Esophagus (tissue), 2 donors: ENCODE data around the gene LOXHD1. TPM values are rescaled to one million over a fixed set of nuclear protein-coding genes. Genes with fewer than 3 reads are reported as not detected.
A peak's percentile ranks its signal among the peaks of the same experiment; 100 is the strongest.

Experiments
- H3K27ac ChIP-seq, 2 donors: one replicate each; pipeline ENCODE4 v1.5.1; 2013; ENCODE audit warnings: low read depth in 2 of 2, mild to moderate bottlenecking in 2 of 2, inconsistent platforms in 1 of 2, low read length in 1 of 2, moderate library complexity in 1 of 2
- H3K27me3 ChIP-seq, 2 donors: one replicate each; pipeline ENCODE4 v1.6.1; 2013; ENCODE audit warnings: low read length in 2 of 2, control low read depth in 1 of 2, mild to moderate bottlenecking in 1 of 2; ENCODE audit not compliant: insufficient read depth in 2 of 2, control insufficient read depth in 1 of 2
- H3K36me3 ChIP-seq, 2 donors: one replicate each; pipeline ENCODE4 v1.6.1; 2013; ENCODE audit warnings: low read length in 1 of 2; ENCODE audit not compliant: control insufficient read depth in 2 of 2, insufficient read depth in 2 of 2
- H3K4me1 ChIP-seq, 2 donors: one replicate each; pipeline ENCODE4 v1.6.1; 2013; ENCODE audit warnings: low read length in 1 of 2; ENCODE audit not compliant: control insufficient read depth in 2 of 2, insufficient read depth in 2 of 2
- H3K4me3 ChIP-seq, 2 donors: one replicate each; pipeline ENCODE4 v1.5.1; 2013; ENCODE audit warnings: low read length in 2 of 2, mild to moderate bottlenecking in 2 of 2, low read depth in 1 of 2, moderate library complexity in 1 of 2
- H3K9me3 ChIP-seq, 2 donors: one replicate each; pipeline ENCODE4 v1.6.1; 2013; ENCODE audit warnings: mild to moderate bottlenecking in 2 of 2, low read depth in 1 of 2, low read length in 1 of 2, moderate library complexity in 1 of 2; ENCODE audit not compliant: control insufficient read depth in 2 of 2, insufficient read depth in 1 of 2
- WGBS, 2 donors: extraction: QIAGEN DNeasy Blood & Tissue Kit; methylation state at CpG; one replicate each; pipeline ENCODE4 v1.1.7; 2013; 5-methylcytosine and 5-hydroxymethylcytosine counted together
- polyA plus RNA-seq, 2 donors: library from polyadenylated mRNA; stranded (reverse); fragments of 200-250 nt; gene quantifications; one replicate each; pipeline ENCODE4 v1.2.3, GENCODE V29; 2013
- donor health status: healthy with polysubstance abuse.
- donor health status: Bipolar disorder and iron deficiency.

LOXHD1 gene
- polyA plus RNA-seq, 2 donors, result 0.02 to 0.04 TPM

DNA sequence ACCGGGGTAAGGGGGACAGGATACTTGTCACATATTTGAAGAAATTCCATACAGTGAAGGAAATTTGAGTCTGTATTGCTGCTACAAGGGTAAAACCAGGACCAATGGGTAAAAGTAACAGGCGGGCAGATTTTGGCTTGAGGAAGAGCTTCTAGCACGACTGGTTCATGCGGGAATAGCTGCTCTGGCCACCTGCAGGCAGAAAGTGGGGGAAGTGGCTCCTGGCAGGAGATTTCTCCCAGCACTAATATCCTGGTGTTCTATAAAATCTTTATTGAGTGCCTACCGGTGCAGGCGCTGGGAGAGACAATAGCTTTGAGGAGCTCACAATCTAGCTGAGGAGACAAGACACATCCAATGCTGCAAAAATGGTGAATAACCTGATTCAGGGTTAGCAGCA lies 198.5 kb downstream of the LOXHD1 start:
- no peak overlapping the region for H3K27ac ChIP-seq
- peaks cover 0 to 4% of the 10 kb centered on the region in 2 donors for H3K36me3 ChIP-seq
- H3K4me1 ChIP-seq, result no peaks in the 10 kb centered on the region
- no peaks in the 10 kb centered on the region for H3K9me3 ChIP-seq
- no peak overlapping the region for H3K4me3 ChIP-seq
- 74 to 79% methylated on average over 6 of the region's 6 CpGs for WGBS, 2 donors
- no peaks in the 10 kb centered on the region for H3K27me3 ChIP-seq

DNA sequence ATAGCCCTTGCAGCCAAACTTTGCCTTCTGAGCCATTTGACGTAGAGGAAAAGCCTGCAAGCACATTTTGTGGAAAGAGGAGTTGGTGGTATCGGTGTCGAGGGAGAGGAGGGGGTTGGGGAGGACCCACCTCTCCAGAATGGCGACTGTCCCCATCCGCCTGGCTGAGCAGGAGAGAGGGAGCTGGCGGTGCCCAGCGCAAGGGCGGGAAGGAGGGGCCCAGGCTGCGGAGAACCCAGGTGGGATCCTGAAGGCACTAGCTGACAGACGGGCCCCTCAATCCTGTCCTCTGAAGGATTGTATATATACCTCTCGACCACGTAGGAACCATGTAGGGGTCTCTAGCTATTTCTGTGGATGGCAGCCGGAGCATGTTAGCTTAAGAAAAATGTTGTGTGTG lies 200.3 kb downstream of the LOXHD1 start:
- no peaks in the 10 kb centered on the region for H3K9me3 ChIP-seq
- H3K27me3 ChIP-seq, result no peaks in the 10 kb centered on the region
- H3K4me3 ChIP-seq, result no peak overlapping the region
- no peaks in the 10 kb centered on the region for H3K4me1 ChIP-seq
- 95 to 96% methylated on average over 13 of the region's 13 CpGs for WGBS, 2 donors
- peaks cover 0 to 4% of the 10 kb centered on the region in 2 donors for H3K36me3 ChIP-seq
- H3K27ac ChIP-seq, result no peak overlapping the region

DNA sequence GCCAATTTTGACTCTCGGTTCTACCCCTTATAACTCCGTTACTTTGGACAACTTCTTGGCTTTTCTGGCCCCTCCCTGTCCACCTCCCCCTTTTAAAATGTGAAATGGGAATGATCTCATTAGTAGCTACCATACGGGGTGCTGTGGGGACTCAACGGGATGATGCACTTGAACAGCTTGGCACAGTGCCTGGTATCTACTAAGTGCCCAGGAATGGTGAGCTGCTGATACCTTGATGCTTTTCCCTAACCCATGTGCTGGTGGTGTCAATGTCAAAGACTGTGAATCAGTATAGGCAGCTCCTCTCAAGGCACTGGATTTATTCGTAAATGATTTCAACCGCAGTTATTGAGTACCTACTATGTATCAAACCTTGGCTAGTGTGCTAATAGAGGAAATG lies 204.2 kb downstream of the LOXHD1 start:
- WGBS, 2 donors, result 84 to 85% methylated on average over 6 of the region's 6 CpGs
- no peak overlapping the region for H3K4me3 ChIP-seq
- peaks cover 0 to 4% of the 10 kb centered on the region in 2 donors for H3K36me3 ChIP-seq
- H3K27me3 ChIP-seq, result no peaks in the 10 kb centered on the region
- no peak overlapping the region for H3K27ac ChIP-seq
- H3K4me1 ChIP-seq, result peaks cover 0 to 6% of the 10 kb centered on the region in 2 donors
- peaks cover 0 to 3% of the 10 kb centered on the region in 2 donors for H3K9me3 ChIP-seq

DNA sequence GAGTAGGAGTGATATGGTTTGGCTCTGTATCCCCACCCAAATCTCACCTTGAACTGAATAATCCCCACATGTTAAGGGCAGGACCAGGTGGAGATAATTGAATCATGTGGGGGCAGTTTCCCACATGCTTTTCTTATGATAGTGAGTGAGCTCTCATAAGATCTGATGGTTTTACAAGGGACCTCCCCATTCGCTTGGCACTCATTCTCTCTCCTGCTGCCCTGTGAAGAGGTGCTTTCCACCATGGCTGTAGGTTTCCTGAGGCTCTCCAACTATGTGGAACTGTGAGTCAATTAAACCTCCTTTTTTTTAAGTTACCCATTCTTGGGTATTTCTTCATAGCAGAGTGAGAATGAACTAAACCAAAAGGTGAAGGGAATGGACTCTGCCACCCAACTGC lies 207.5 kb downstream of the LOXHD1 start:
- Histone ChIP-seq H3K9me3 (peaks cover 0 to 3% of the 10 kb centered on the region in 2 donors), H3K27ac (no peak overlapping the region), H3K27me3 (no peaks in the 10 kb centered on the region), H3K4me1 (peaks cover 0 to 6% of the 10 kb centered on the region in 2 donors), H3K36me3 (no peaks in the 10 kb centered on the region), H3K4me3 (no peak overlapping the region)
- 0 to 25% methylated on average over 1 of the region's 1 CpG for WGBS, 2 donors

DNA sequence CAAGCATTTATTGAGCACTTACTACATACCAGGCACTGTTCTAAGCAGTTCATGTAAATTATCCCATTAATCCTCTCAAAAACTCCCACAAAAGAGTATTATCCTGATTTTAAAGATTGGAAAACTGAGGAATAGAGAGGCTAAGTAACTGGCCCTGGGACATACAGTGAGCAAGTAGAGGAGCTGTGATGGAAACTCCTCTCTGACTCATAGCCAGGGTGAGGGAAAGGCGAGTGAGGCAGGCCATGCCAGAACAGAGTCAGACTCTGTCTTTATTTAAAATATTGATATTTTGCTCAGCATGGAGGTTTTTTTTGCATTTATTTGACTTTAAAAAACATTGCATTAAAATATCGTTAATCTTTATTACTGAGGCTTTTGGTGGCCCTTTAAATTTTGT lies 208.0 kb downstream of the LOXHD1 start:
- WGBS, 2 donors, result 81 to 83% methylated on average over 2 of the region's 2 CpGs
- Histone ChIP-seq H3K27ac (no peak overlapping the region), H3K4me3 (no peak overlapping the region), H3K4me1 (peaks cover 0 to 6% of the 10 kb centered on the region in 2 donors), H3K36me3 (no peaks in the 10 kb centered on the region), H3K27me3 (no peaks in the 10 kb centered on the region), H3K9me3 (peaks cover 0 to 3% of the 10 kb centered on the region in 2 donors)

DNA sequence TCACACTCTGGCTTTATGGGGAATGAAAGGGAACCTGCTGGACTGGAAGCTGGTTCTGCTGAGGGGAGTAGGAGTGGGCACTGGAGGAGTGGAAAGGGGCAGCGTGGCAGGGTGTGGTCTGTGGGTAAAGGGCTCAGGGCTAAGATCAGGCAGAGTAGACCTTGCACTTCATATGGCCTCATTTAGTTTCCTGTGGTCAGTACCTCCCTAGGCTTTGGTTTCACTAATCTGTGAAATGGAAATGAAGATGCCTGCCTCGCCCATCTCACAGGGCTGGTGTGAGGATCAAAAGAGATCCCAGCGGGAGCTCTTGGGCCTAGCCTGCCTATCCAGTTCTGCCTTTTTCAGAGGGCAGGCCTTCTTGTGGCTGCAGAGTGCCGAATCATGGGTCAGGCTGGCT lies 208.7 kb downstream of the LOXHD1 start:
- H3K36me3 ChIP-seq, result no peaks in the 10 kb centered on the region
- peaks cover 0 to 3% of the 10 kb centered on the region in 2 donors for H3K9me3 ChIP-seq
- peak overlapping the region in 1 of 2 donors; percentile 13 for H3K27ac ChIP-seq
- no peak overlapping the region for H3K4me3 ChIP-seq
- H3K4me1 ChIP-seq, result peaks cover 0 to 6% of the 10 kb centered on the region in 2 donors
- no peaks in the 10 kb centered on the region for H3K27me3 ChIP-seq
- WGBS, 2 donors, result 68% methylated on average over 4 of the region's 4 CpGs

DNA sequence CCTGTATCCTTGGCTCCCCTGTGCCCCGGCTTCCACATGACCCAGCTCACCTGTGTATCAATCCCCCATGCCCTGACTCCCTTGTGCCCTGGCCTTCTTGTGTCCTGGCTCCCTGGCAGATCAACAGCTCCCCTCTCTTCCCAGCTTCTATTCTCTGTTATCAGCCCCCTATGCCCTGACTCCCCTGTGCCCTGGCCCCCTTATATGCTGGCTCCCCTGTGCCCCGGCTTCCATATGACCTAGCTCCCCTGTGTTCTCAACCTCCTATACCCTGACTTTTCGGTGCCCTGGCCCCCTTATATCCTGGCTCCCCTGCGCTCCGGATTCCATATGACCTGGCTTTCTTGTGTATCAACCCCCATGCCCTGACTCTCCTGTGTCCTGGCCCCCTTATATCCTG lies 209.2 kb downstream of the LOXHD1 start:
- no peak overlapping the region for H3K27ac ChIP-seq
- peaks cover 0 to 3% of the 10 kb centered on the region in 2 donors for H3K9me3 ChIP-seq
- WGBS, 2 donors, result 95 to 97% methylated on average over 5 of the region's 5 CpGs
- H3K4me1 ChIP-seq, result peaks cover 0 to 6% of the 10 kb centered on the region in 2 donors
- no peak overlapping the region for H3K4me3 ChIP-seq
- H3K27me3 ChIP-seq, result no peaks in the 10 kb centered on the region
- H3K36me3 ChIP-seq, result no peaks in the 10 kb centered on the region

DNA sequence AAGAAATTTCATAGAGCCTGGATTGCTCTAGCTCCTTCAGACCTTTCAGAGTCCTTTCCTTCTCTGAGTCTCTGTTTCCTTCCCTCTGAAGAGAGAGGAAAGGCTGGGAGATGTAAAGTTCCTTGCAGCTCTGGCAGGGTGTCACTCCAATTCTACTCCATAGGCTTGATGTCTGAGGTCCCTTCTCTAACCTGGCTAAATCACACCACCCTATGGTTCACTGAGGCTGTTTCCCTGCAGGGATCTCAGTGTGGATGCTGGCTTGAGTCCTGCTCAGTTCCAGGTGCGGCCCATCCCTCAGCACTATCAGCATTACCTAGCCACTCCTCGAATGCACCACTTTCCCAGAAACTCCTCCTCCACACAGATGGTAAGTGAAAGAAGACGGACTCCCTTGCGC lies 209.7 kb downstream of the LOXHD1 start:
- Histone ChIP-seq H3K27me3 (no peaks in the 10 kb centered on the region), H3K4me1 (peaks cover 0 to 6% of the 10 kb centered on the region in 2 donors), H3K4me3 (no peak overlapping the region), H3K36me3 (no peaks in the 10 kb centered on the region), H3K9me3 (peaks cover 0 to 3% of the 10 kb centered on the region in 2 donors), H3K27ac (no peak overlapping the region)
- 87 to 90% methylated on average over 4 of the region's 4 CpGs for WGBS, 2 donors

DNA sequence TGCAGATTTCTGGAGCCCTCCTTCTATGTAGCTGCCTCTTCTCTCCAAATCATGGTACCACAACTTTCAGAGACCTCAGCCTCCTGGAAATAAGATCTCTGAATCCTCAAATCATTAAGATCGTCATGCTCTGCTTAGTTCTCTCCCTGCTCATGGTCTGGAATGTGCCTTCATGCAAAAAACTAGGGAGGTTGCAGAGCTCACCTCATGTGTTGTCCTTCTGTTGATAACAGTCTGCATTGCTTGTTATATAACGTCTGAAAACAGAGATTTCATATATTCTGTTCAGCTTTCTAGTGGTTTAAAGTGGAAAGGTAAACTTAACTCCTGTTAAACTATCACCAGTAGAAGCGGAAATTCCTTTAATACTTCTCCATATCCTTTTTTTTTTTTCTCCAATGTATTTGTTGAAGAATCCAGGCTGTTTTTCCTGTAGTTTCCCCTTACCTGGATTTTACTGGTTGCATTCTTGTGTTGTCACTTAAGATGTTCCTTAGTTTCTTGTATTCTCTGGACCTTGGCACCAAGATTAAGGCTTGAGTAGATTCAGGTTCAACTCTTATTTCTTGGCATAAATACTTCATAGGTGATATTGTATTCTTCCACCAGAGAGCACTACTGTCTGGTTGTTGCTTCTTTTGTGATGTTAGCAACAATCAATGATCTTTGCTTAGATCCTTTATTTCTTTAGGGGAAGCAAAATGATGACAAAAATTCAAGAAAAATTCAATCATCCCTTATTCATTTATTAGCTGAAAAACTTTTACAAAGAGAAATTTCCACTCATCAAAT lies 211.3 kb downstream of the LOXHD1 start:
- no peak overlapping the region for H3K27ac ChIP-seq
- 80 to 87% methylated on average over 3 of the region's 3 CpGs for WGBS, 2 donors

DNA sequence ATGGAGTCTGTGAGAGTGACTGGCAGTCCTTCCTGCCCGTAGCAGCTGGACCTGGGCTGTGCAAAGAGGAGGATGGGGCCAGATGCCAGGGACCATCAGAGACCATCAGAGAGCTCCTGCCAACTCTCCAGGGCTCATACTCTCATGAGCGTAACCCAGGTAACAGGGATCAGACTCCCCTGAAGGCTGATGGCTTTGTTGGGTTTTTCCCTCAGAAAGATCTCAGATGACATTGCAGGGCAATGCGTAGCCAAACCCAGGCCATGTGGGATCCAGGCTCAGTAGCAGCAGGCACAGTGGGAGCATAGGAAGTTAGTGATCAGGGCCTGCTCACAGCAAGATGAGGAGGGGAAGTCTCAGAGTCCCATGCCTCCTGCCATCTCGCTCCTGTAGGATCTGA lies 218.0 kb downstream of the LOXHD1 start:
- Histone ChIP-seq H3K27me3 (no peaks in the 10 kb centered on the region), H3K4me3 (no peak overlapping the region), H3K36me3 (peaks cover 0 to 2% of the 10 kb centered on the region in 2 donors), H3K27ac (no peak overlapping the region), H3K9me3 (no peaks in the 10 kb centered on the region), H3K4me1 (no peaks in the 10 kb centered on the region)
- 86 to 91% methylated on average over 4 of the region's 4 CpGs for WGBS, 2 donors

More for the DNA sequence above, 211.3 kb downstream of the LOXHD1 start:
- H3K27me3 ChIP-seq, result no peaks in the 10 kb centered on the region
- H3K36me3 ChIP-seq, result no peaks in the 10 kb centered on the region
- peaks cover 0 to 3% of the 10 kb centered on the region in 2 donors for H3K9me3 ChIP-seq
- no peak overlapping the region for H3K4me3 ChIP-seq
- peaks cover 0 to 6% of the 10 kb centered on the region in 2 donors for H3K4me1 ChIP-seq
